ENCODE measurements around the gene AMOTL2.

Gene AMOTL2

GRCh38 chr3:134353171-134353825, 20.9 kb downstream of the AMOTL2 start:
- DNase-seq (ENCODE audit: low read depth in 2 of 2): no peak

- DNase-seq (ENCODE audit: low read depth in 2 of 2): no peak
These were observed 22.1 kb downstream of the AMOTL2 start for GRCh38 chr3:134352031-134352671.

- DNase-seq (ENCODE audit: low read depth in 2 of 2): no peak
These were observed 22.8 kb downstream of the AMOTL2 start for GRCh38 chr3:134351427-134351826.

- DNase-seq (ENCODE audit: low read depth in 2 of 2): no peak
These were observed 23.4 kb downstream of the AMOTL2 start for GRCh38 chr3:134350861-134351311.

- DNase-seq (ENCODE audit: low read depth in 2 of 2): no peak
These were observed 24.0 kb downstream of the AMOTL2 start for GRCh38 chr3:134350266-134350665.

GRCh38 chr3:134348524-134348923, 25.7 kb downstream of the AMOTL2 start:
- DNase-seq (ENCODE audit: low read depth in 2 of 2): no peak

- DNase-seq (ENCODE audit: low read depth in 2 of 2): no peak
These were observed 26.7 kb downstream of the AMOTL2 start for GRCh38 chr3:134347551-134347950.

GRCh38 chr3:134346744-134347143, 27.5 kb downstream of the AMOTL2 start:
- no peak for DNase-seq (ENCODE audit: low read depth in 2 of 2)

- DNase-seq (ENCODE audit: low read depth in 2 of 2): no peak
These were observed 29.0 kb downstream of the AMOTL2 start for GRCh38 chr3:134345202-134345601.

GRCh38 chr3:134344560-134344959, 29.7 kb downstream of the AMOTL2 start:
- no peak for DNase-seq (ENCODE audit: low read depth in 2 of 2)

GRCh38 chr3:134342259-134342658, 32.0 kb downstream of the AMOTL2 start:
- no peak for DNase-seq (ENCODE audit: low read depth in 2 of 2)

- no peak for DNase-seq (ENCODE audit: low read depth in 2 of 2)
These were observed 32.9 kb downstream of the AMOTL2 start for GRCh38 chr3:134341389-134341788.

GRCh38 chr3:134340982-134341365, 33.3 kb downstream of the AMOTL2 start:
- DNase-seq (ENCODE audit: low read depth in 2 of 2): no peak

- no peak for DNase-seq (ENCODE audit: low read depth in 2 of 2)
These were observed 33.8 kb downstream of the AMOTL2 start for GRCh38 chr3:134340362-134340981.

- DNase-seq (ENCODE audit: low read depth in 2 of 2): no peak
These were observed 34.3 kb downstream of the AMOTL2 start for GRCh38 chr3:134339913-134340312.

- no peak for DNase-seq (ENCODE audit: low read depth in 2 of 2)
These were observed 34.9 kb downstream of the AMOTL2 start for GRCh38 chr3:134339331-134339730.

- DNase-seq (ENCODE audit: low read depth in 2 of 2): no peak
These were observed 35.6 kb downstream of the AMOTL2 start for GRCh38 chr3:134338516-134339261.

- no peak for DNase-seq (ENCODE audit: low read depth in 2 of 2)
These were observed 36.1 kb downstream of the AMOTL2 start for GRCh38 chr3:134338201-134338512.

GRCh38 chr3:134337511-134338200, 36.6 kb downstream of the AMOTL2 start:
- DNase-seq (ENCODE audit: low read depth in 2 of 2): no peak

GRCh38 chr3:134337071-134337482, 37.2 kb downstream of the AMOTL2 start:
- no peak for DNase-seq (ENCODE audit: low read depth in 2 of 2)

- DNase-seq (ENCODE audit: low read depth in 2 of 2): no peak
These were observed 37.7 kb downstream of the AMOTL2 start for GRCh38 chr3:134336587-134336986.

- no peak for DNase-seq (ENCODE audit: low read depth in 2 of 2)
These were observed 39.4 kb downstream of the AMOTL2 start for GRCh38 chr3:134334901-134335280.

All from stimulated activated CD8-positive, alpha-beta memory T cell treated with anti-CD3 and anti-CD28 coated beads, Interleukin-7, amount 100 ng/mL, for 1 hour (primary cell).